GM12878 (cell line): Measurements from ENCODE around the gene IL20RA. TPM values are rescaled to one million over a fixed set of nuclear protein-coding genes. Genes with fewer than 3 reads are reported as not detected.
A peak's percentile ranks its signal among the peaks of the same experiment; 100 is the strongest.

Source experiments
- ATAC-seq: fragments of 200-7000 bp; cut with Tn5 transposase; 3 replicates; pipeline ENCODE4 v1.9.1; 2020; ENCODE audit warnings: mild to moderate bottlenecking, moderate library complexity
- BruUV-seq: library from RNA; stranded (reverse); fragments of 400-500 nt; replicated peaks from 2 replicates; lab custom pipeline; 2021; lab: Mats Ljungman, UMichigan
- CTCF ChIA-PET: fragments of 300-600 bp; sonication (Branson Sonifier 250); formaldehyde crosslinking; extraction: SDS; loops from one replicate; lab custom pipeline; 2021; ENCODE audit warnings: inconsistent platforms; lab: Yijun Ruan, JAX
- POLR2A ChIA-PET: fragments of 350-600 bp; formaldehyde crosslinking; extraction: SDS; loops from one replicate; lab custom pipeline; 2021; ENCODE audit warnings: inconsistent platforms; lab: Charles Lee
- RAD21 ChIA-PET: fragments of 300-600 bp; sonication (Branson Sonifier 250); formaldehyde crosslinking; loops from one replicate; lab custom pipeline; 2023; ENCODE audit warnings: antibody characterized with exemption; ENCODE audit not compliant: unreplicated experiment; lab: Charles Lee
- SMC1A ChIA-PET: fragments of 300-600 bp; sonication (Branson Sonifier 250); formaldehyde crosslinking; loops from one replicate; lab custom pipeline; 2023; ENCODE audit not compliant: unreplicated experiment, uncharacterized antibody; lab: Charles Lee
- DNase-seq: peaks from one replicate; pipeline ENCODE4 v3.0.0-alpha.2; 2011; ENCODE audit warnings: low read depth, low spot score
- FAIRE-seq: peaks from 3 replicates; lab custom pipeline; 2011; peaks lifted over from hg19 to GRCh38; lab: Jason Lieb, UNC
- H2AFZ ChIP-seq: 2 replicates; pipeline ENCODE4 v1.6.0; 2011; ENCODE audit warnings: low read depth, low read length, control low read depth; ENCODE audit not compliant: control insufficient read depth
- H3K27ac ChIP-seq: 2 replicates; pipeline ENCODE4 v1.5.1; 2011; ENCODE audit warnings: control low read depth; ENCODE audit not compliant: control insufficient read depth, insufficient read depth
- H3K27me3 ChIP-seq, 2 experiments: replicated peaks in 1 of 2; 2 replicates each; pipeline versions ENCODE4 v1.6.0 to v1.6.1; 2011; ENCODE audit warnings: low read length in 1 of 2; ENCODE audit not compliant: control insufficient read depth in 2 of 2, insufficient read depth in 2 of 2
- H3K36me3 ChIP-seq, 2 experiments: 2 replicates each; pipeline ENCODE4 v1.5.1; 2011; ENCODE audit warnings: low read length in 1 of 2; ENCODE audit not compliant: control insufficient read depth in 2 of 2, insufficient read depth in 2 of 2
- H3K4me1 ChIP-seq: 2 replicates; pipeline ENCODE4 v1.6.1; 2011; ENCODE audit warnings: mild to moderate bottlenecking, low read length, moderate library complexity, mixed read lengths; ENCODE audit not compliant: control insufficient read depth, insufficient read depth
- H3K4me2 ChIP-seq: 2 replicates; pipeline ENCODE4 v1.6.0; 2011; ENCODE audit warnings: control low read depth; ENCODE audit not compliant: control insufficient read depth, insufficient read depth
- H3K4me3 ChIP-seq: fragments of 200-600 bp; sonication (generic); 2 replicates; pipeline ENCODE4 v1.5.1; 2016
- H3K79me2 ChIP-seq: 2 replicates; pipeline ENCODE4 v1.6.0; 2011; ENCODE audit warnings: low read length; ENCODE audit not compliant: control insufficient read depth, insufficient read depth
- H3K9ac ChIP-seq: 2 replicates; pipeline ENCODE4 v1.8.0; 2011; ENCODE audit warnings: low read length, control low read depth, mixed read lengths; ENCODE audit not compliant: control insufficient read depth, insufficient read depth
- H3K9me3 ChIP-seq: replicated peaks from 3 replicates; pipeline ENCODE4 v1.5.1; 2011; ENCODE audit warnings: mild to moderate bottlenecking, low read length; ENCODE audit not compliant: control insufficient read depth, insufficient read depth
- H4K20me1 ChIP-seq: 2 replicates; pipeline ENCODE4 v1.6.0; 2011; ENCODE audit not compliant: control insufficient read depth, insufficient read depth
- ASH2L ChIP-seq: fragments of 300-600, 200-600 bp; sonication (generic); IDR thresholded peaks from 2 replicates; pipeline ENCODE4 v1.6.1; 2017; ENCODE audit warnings: low read depth, mild to moderate bottlenecking, borderline replicate concordance
- BHLHE40 ChIP-seq, 2 experiments: fragments of 450-650 bp in 1 of 2; IDR thresholded peaks; 2 replicates each; pipeline ENCODE4 v1.6.1; 2011 to 2017; ENCODE audit warnings: low read depth in 2 of 2, borderline replicate concordance in 1 of 2, improper control_type of control experiment in 1 of 2, low read length in 1 of 2, mild to moderate bottlenecking in 1 of 2
- CHD2 ChIP-seq: IDR thresholded peaks from 2 replicates; pipeline ENCODE4 v1.6.1; 2011; ENCODE audit warnings: low read depth, low read length, improper control_type of control experiment, borderline replicate concordance
- CTCF ChIP-seq, 3 experiments: IDR thresholded peaks in 2 of 3; conservative IDR thresholded peaks in 1 of 3; 2 replicates each; pipeline ENCODE4 v1.5.1; 2011; ENCODE audit warnings: low read depth in 3 of 3, low read length in 3 of 3, mild to moderate bottlenecking in 3 of 3, control low read depth in 2 of 3, moderate library complexity in 2 of 3, inconsistent platforms in 1 of 3, mixed read lengths in 1 of 3; ENCODE audit not compliant: control insufficient read depth in 2 of 3, insufficient read depth in 1 of 3; ENCODE audit errors: extremely low read depth in 1 of 3
- DPF2 ChIP-seq: fragments of 450-650 bp; IDR thresholded peaks from 2 replicates; pipeline ENCODE4 v1.6.1; 2017; ENCODE audit warnings: mild to moderate bottlenecking
- EP300 ChIP-seq, 2 experiments: fragments of 150-350 bp in 1 of 2; IDR thresholded peaks; 2 replicates each; pipeline ENCODE4 v1.6.1; 2011 to 2012; ENCODE audit warnings: low read depth in 2 of 2, low read length in 2 of 2, borderline replicate concordance in 1 of 2, improper control_type of control experiment in 1 of 2, inconsistent platforms in 1 of 2; ENCODE audit not compliant: control insufficient read depth in 1 of 2
- ETV6 ChIP-seq, 2 experiments: fragments of 450-650 bp in 1 of 2; IDR thresholded peaks in 1 of 2; conservative IDR thresholded peaks in 1 of 2; 2 replicates each; pipeline ENCODE4 v1.6.1; 2014; ENCODE audit warnings: antibody characterized with exemption in 1 of 2, borderline replicate concordance in 1 of 2, low read depth in 1 of 2, mild to moderate bottlenecking in 1 of 2, moderate library complexity in 1 of 2
- EZH2 ChIP-seq: IDR thresholded peaks from 2 replicates; pipeline ENCODE4 v1.6.1; 2012; ENCODE audit warnings: low read depth, mild to moderate bottlenecking, control low read depth, inconsistent platforms, low read length, borderline replicate concordance; ENCODE audit not compliant: control insufficient read depth
- HDAC2 ChIP-seq: fragments of 200-600 bp; sonication (generic); IDR thresholded peaks from 2 replicates; pipeline ENCODE4 v1.6.1; 2017
- IRF4 ChIP-seq: IDR thresholded peaks from 2 replicates; pipeline ENCODE4 v1.6.1; 2011; ENCODE audit warnings: low read depth, low read length
- JUNB ChIP-seq: IDR thresholded peaks from 2 replicates; pipeline ENCODE4 v1.6.1; 2016; ENCODE audit warnings: antibody characterized with exemption, mild to moderate bottlenecking
- KAT2A ChIP-seq: conservative IDR thresholded peaks from 2 replicates; pipeline ENCODE4 v1.6.1; 2011; ENCODE audit warnings: low read depth, low read length; ENCODE audit not compliant: control insufficient read depth
- NFIC ChIP-seq: IDR thresholded peaks from 2 replicates; pipeline ENCODE4 v1.6.1; 2012; ENCODE audit warnings: low read depth, mild to moderate bottlenecking, inconsistent platforms, low read length, moderate library complexity
- POLR2A ChIP-seq: IDR thresholded peaks from 2 replicates; pipeline ENCODE4 v1.6.1; 2011; ENCODE audit warnings: low read depth, mild to moderate bottlenecking, low read length
- RAD51 ChIP-seq: fragments of 450-650 bp; IDR thresholded peaks from 2 replicates; pipeline ENCODE4 v1.6.1; 2016; ENCODE audit warnings: moderate library complexity, mild to moderate bottlenecking, inconsistent platforms
- RUNX3 ChIP-seq: IDR thresholded peaks from 2 replicates; pipeline ENCODE4 v1.6.1; 2012; ENCODE audit warnings: low read length, inconsistent platforms
- SMAD1 ChIP-seq: fragments of 450-650 bp; IDR thresholded peaks from 2 replicates; pipeline ENCODE4 v1.6.1; 2018; ENCODE audit warnings: mild to moderate bottlenecking, low read depth; ENCODE audit not compliant: partially characterized antibody
- SMAD5 ChIP-seq: IDR thresholded peaks from 2 replicates; pipeline ENCODE4 v1.6.1; 2016; ENCODE audit warnings: antibody characterized with exemption, low read depth
- SMARCA5 ChIP-seq: fragments of 450-650 bp; IDR thresholded peaks from 2 replicates; pipeline ENCODE4 v1.6.1; 2017; ENCODE audit warnings: mild to moderate bottlenecking
- ZNF217 ChIP-seq: fragments of 450-650 bp; IDR thresholded peaks from 2 replicates; pipeline ENCODE4 v1.6.1; 2017; ENCODE audit warnings: antibody characterized with exemption, mild to moderate bottlenecking
- ZNF24 ChIP-seq: fragments of 450-650 bp; IDR thresholded peaks from 2 replicates; pipeline ENCODE4 v1.6.1; 2017; ENCODE audit warnings: antibody characterized with exemption, mild to moderate bottlenecking
- WGBS: methylation state at CpG from one replicate; pipeline ENCODE4 v1.1.6; 2016; ENCODE audit warnings: low lambda C conversion rate; ENCODE audit not compliant: insufficient replicate concordance, insufficient coverage; ENCODE audit errors: missing lambda C conversion rate; 5-methylcytosine and 5-hydroxymethylcytosine counted together
- in situ Hi-C: fragments of 300-500 bp; cut with MboI; formaldehyde crosslinking; loops from 9 replicates; pipeline ENCODE4 v1.14.3; 2018; ENCODE audit warnings: mixed read lengths
- intact Hi-C: fragments of 100-400 bp; cut with micrococcal nuclease; formaldehyde crosslinking; loops from one replicate; pipeline ENCODE4 v1.14.2; 2022; ENCODE audit not compliant: unreplicated experiment
- polyA plus RNA-seq, 11 experiments: library from polyadenylated mRNA; depleted of rRNA in 4 of 11; unstranded in 6 of 11; stranded (reverse) in 5 of 11; fragments of >200 nt; fragmentation: Nextera tagmentation in 4 of 11; fragmentation: Illumina TruSeq in 1 of 11; extraction: Ambion mirVana in 4 of 11; extraction: Trizol in 1 of 11; gene quantifications; 1 replicate in 1 of 11; 2 replicates in 10 of 11; pipeline versions ENCODE4 v1.2.1 to v1.2.3, GENCODE V29; 2011 to 2016; ENCODE audit warnings: inconsistent platforms in 2 of 11, missing spikeins in 2 of 11, low read depth in 1 of 11
- total RNA-seq, 4 experiments: library from RNA; depleted of rRNA in 3 of 4; stranded (reverse); fragments of >200 nt in 3 of 4; fragmentation: Illumina TruSeq in 1 of 4; extraction: Trizol in 1 of 4; gene quantifications; 2 replicates each; pipeline versions ENCODE4 v1.2.1 to v1.2.3, GENCODE V29; 2013 to 2021

The IL20RA gene
- total and polyA plus RNA-seq, 10 of the 15 experiments (the other 5 are each of a cell fraction or from before 2014, with no cell fraction given), result 0.02 to 0.16 (median 0.09) TPM; not detected in 3

GRCh38 chr6:137087902-137088301 lies 43.1 kb upstream of the IL20RA start (continued):
- TF ChIP-seq ZNF24 (peak; percentile 53; the same call in 1 of the 2 replicates), EP300 (IDR thresholded peaks at IDR 0.05; ENCODE audit: borderline replicate concordance in 1 of 2, control insufficient read depth in 1 of 2, low read depth in 2 of 2, low read length in 2 of 2) (peak; percentile 32 to 42; a peak in 2 of 4 replicates), DPF2 (0 out of 2 replicates have a peak, but pooled peaks have one; percentile 40), ETV6 (conservative IDR thresholded peaks at IDR 0.05 in 1 of 2, IDR thresholded peaks at IDR 0.05 in 1 of 2; ENCODE audit: borderline replicate concordance in 1 of 2, low read depth in 1 of 2) (peak in 1 of 2 experiments; percentile 33; a peak in 1 of 4 replicates), KAT2A (no peak), NFIC (peak; percentile 37; the same call in 1 of the 2 replicates), BHLHE40 (IDR thresholded peaks at IDR 0.05; ENCODE audit: borderline replicate concordance in 1 of 2, low read depth in 2 of 2, low read length in 1 of 2) (no peak), JUNB (peak; percentile 61), ZNF217 (peak; percentile 67; the same call in 1 of the 2 replicates), RUNX3 (peak; percentile 21; the same call in 1 of the 2 replicates), CHD2 (0 out of 2 replicates have a peak, but pooled peaks have one; percentile 36)

- Histone ChIP-seq H3K4me3 (no peak overlapping the region), H3K4me1 (peaks cover 26% of the 10 kb centered on the region), H3K27me3 (no peaks in the 10 kb centered on the region), H3K27ac (no peak overlapping the region), H3K4me2 (no peak overlapping the region), H3K9ac (no peak overlapping the region), H3K9me3 (no peaks in the 10 kb centered on the region; the same call in 2 of the 3 replicates), H3K79me2 (no peaks in the 10 kb centered on the region), H3K36me3 (no peaks in the 10 kb centered on the region), H2AFZ (no peak overlapping the region; the same call in 1 of the 2 replicates), H4K20me1 (no peaks in the 10 kb centered on the region)
- FAIRE-seq, result no peak
- 84% methylated on average over 1 of the region's 1 CpG for WGBS
- ATAC-seq, result peak; percentile 14; the same call in 2 of the 3 replicates
- ChIA-PET RAD21 (interaction anchor here (0.9 to 9.3 kb wide), 12 partner anchors 10 to 228 kb away, joined by 3 to 80 read pairs (median 4); no protein-coding TSS in a partner anchor), POLR2A (interaction anchor here (1.1 kb wide), 1 partner anchor 9 kb away, joined by 3 read pairs; no protein-coding TSS in a partner anchor), CTCF (interaction anchor here (0.7 to 12.9 kb wide), 11 partner anchors 9 to 552 kb away, joined by 3 to 164 read pairs (median 6); no protein-coding TSS in a partner anchor), SMC1A (interaction anchor here (0.6 to 10.2 kb wide), 21 partner anchors 8 to 567 kb away, joined by 3 to 110 read pairs (median 5); no protein-coding TSS in a partner anchor)
- no TSS peak for BruUV-seq
- intact Hi-C loops, result no loop called here
- in situ Hi-C loops, result no loop called here
- DNase-seq, result no peak
- TF ChIP-seq SMAD5 (no peak), POLR2A (no peak), IRF4 (no peak), SMAD1 (no peak), ASH2L (no peak), CTCF (IDR thresholded peaks at IDR 0.05 in 2 of 3, conservative IDR thresholded peaks at IDR 0.05 in 1 of 3; ENCODE audit: control insufficient read depth in 2 of 3, extremely low read depth in 1 of 3, insufficient read depth in 1 of 3, low read depth in 3 of 3, low read length in 3 of 3) (no peak), RAD51 (no peak), HDAC2 (no peak), EZH2 (no peak), SMARCA5 (no peak)
These were observed 41.3 kb upstream of the IL20RA start for GRCh38 chr6:137086031-137086430.
